ENCODE data around the gene SMARCD2.
"Not testable (repeated sequence)": the region's sequence is repeated elsewhere in the genome, so short reads cannot be mapped to it uniquely, and the experiment has no call there.

The SMARCD2 gene

DNA sequence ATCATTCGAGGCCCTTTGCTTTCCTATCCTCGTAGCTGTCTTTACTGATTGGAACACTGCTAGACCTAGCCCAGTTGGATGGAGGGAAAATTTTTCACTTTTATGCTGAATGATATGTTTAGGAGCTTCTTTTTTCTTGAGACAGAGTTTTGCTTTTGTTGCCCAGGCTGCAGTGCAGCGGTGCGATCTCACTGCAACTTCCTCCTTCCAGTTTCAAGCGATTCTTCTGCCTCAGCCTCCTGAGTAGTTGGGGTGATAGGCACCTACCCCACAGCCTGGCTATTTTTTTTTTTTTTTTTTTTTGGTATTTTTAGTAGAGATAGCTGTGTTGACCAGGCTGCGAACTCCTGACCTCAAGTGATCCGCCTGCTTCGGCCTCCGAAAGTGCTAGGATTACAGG is 32.5 kb downstream of the SMARCD2 start:
- H3K4me3 ChIP-seq (ENCODE audit: low read depth, low read length), result no peak overlapping the region
- DNase-seq (ENCODE audit: low read depth), result no peak
- TF ChIP-seq POLR2A (IDR thresholded peaks at IDR 0.05; ENCODE audit: extremely low read depth, insufficient read length) (no peak), MYC (IDR thresholded peaks at IDR 0.05; ENCODE audit: low read depth, low read length) (no peak)
- TF ChIP-seq, protein P1, sequence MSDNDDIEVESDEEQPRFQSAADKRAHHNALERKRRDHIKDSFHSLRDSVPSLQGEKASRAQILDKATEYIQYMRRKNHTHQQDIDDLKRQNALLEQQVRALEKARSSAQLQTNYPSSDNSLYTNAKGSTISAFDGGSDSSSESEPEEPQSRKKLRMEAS (IDR thresholded peaks at IDR 0.05; ENCODE audit: low read depth, low read length), result no peak
- TF ChIP-seq, protein P2, sequence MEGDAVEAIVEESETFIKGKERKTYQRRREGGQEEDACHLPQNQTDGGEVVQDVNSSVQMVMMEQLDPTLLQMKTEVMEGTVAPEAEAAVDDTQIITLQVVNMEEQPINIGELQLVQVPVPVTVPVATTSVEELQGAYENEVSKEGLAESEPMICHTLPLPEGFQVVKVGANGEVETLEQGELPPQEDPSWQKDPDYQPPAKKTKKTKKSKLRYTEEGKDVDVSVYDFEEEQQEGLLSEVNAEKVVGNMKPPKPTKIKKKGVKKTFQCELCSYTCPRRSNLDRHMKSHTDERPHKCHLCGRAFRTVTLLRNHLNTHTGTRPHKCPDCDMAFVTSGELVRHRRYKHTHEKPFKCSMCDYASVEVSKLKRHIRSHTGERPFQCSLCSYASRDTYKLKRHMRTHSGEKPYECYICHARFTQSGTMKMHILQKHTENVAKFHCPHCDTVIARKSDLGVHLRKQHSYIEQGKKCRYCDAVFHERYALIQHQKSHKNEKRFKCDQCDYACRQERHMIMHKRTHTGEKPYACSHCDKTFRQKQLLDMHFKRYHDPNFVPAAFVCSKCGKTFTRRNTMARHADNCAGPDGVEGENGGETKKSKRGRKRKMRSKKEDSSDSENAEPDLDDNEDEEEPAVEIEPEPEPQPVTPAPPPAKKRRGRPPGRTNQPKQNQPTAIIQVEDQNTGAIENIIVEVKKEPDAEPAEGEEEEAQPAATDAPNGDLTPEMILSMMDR (IDR thresholded peaks at IDR 0.05; ENCODE audit: low read depth, low read length), result no peak

DNA sequence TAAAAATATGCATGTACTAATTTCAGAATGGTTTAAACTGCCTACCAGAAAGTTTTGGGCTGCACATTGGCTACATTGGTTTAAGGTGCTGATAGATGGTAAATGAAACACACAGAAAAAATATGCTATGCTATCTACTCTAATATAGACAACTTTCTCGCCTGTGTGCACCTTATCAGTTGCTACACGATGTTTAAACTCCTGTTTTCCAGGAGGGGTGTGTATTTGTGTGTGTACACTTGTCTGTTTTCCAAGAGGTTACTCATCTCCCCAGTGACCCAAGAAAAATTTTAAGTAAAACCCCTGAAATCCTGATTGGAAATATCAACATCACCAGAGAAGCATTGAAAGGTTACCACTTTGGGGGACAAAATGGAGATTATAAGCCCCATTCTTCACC is 36.9 kb downstream of the SMARCD2 start:
- DNase-seq (ENCODE audit: low read depth), result no peak
- H3K4me3 ChIP-seq (ENCODE audit: low read depth, low read length), result no peak overlapping the region
- TF ChIP-seq MYC (IDR thresholded peaks at IDR 0.05; ENCODE audit: low read depth, low read length) (no peak), POLR2A (IDR thresholded peaks at IDR 0.05; ENCODE audit: extremely low read depth, insufficient read length) (no peak)
- TF ChIP-seq, protein P1 (IDR thresholded peaks at IDR 0.05; ENCODE audit: low read depth, low read length), result no peak
- TF ChIP-seq, protein P2 (IDR thresholded peaks at IDR 0.05; ENCODE audit: low read depth, low read length), result no peak

DNA sequence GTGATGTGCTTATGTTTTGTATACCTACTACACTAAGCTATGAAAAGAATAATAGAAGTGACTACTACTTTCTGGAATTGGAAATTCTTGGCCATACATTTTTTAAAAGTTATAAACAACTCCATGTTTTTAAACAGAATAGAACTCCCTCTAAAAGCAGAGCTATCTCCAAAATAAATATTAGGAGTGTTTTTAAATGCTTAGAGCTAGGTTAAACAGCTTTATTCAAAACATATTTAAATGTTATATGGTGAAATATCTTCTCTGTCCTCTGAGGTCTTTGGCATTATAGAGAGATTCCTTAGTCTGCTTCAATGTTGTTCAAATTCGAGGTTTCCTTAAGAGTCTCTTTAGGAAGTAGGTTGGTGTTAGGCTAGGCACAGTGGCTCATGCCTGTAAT is 38.2 kb downstream of the SMARCD2 start:
- TF ChIP-seq MYC (IDR thresholded peaks at IDR 0.05; ENCODE audit: low read depth, low read length) (no peak), POLR2A (IDR thresholded peaks at IDR 0.05; ENCODE audit: extremely low read depth, insufficient read length) (no peak)
- TF ChIP-seq, protein P2 (IDR thresholded peaks at IDR 0.05; ENCODE audit: low read depth, low read length), result no peak
- TF ChIP-seq, protein P1 (IDR thresholded peaks at IDR 0.05; ENCODE audit: low read depth, low read length), result no peak
- no peak for DNase-seq (ENCODE audit: low read depth)
- H3K4me3 ChIP-seq (ENCODE audit: low read depth, low read length), result no peak overlapping the region

DNA sequence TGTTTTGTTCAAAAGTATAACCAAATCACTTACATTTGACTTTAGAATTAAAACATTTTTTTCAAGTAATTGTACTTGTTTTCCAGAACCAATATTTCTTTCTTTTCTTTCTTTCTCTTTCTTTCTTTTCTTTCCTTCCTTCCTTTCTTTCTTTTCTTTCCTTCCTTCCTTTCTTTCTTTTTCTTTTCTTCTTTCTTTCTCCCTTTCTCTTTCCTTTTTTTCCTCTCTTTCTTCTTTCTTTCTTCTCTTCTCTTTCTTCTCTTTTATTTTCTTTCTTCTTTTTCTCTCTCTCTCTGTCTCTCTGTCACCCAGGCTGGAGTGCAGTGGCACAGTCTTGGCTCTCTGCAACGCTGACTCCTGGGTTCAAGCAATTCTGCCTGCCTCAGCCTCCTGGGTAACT is 41.7 kb downstream of the SMARCD2 start:
- DNase-seq (ENCODE audit: low read depth), result no peak

DNA sequence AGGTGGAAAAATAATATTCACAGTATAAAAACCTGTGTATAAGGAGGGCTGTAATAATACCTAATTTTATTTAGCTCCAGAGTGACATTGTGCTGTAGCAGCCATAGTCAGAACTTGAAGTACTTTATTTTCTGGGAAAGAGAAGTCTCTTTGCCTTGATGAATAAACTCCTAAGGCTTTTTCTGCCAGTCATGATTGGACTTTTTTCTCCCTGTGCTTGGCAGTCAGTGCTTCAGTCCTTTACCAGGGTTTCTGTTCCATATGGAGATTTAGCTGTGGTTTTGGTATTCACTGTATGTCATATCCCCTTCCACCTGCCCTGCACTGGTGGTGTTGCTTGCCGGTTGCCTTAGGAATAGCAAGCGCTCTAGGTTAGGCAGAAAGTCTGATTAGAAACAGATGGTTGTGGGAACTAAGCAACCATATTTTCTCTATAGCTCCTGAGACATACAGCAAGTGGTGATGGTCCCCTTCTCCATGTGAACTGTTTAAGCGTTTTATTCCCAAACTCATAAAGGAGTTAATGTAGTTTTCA is 43.8 kb downstream of the SMARCD2 start:
- DNase-seq (ENCODE audit: low read depth), result no peak
- TF ChIP-seq, protein P2 (IDR thresholded peaks at IDR 0.05; ENCODE audit: low read depth, low read length), result no peak
- no peak for TF ChIP-seq MYC (IDR thresholded peaks at IDR 0.05; ENCODE audit: low read depth, low read length)
- no peak for TF ChIP-seq POLR2A (IDR thresholded peaks at IDR 0.05; ENCODE audit: extremely low read depth, insufficient read length)
- TF ChIP-seq, protein P1 (IDR thresholded peaks at IDR 0.05; ENCODE audit: low read depth, low read length), result no peak
- no peak overlapping the region for H3K4me3 ChIP-seq (ENCODE audit: low read depth, low read length)

More for the DNA sequence above, 41.7 kb downstream of the SMARCD2 start:
- no peak overlapping the region for H3K4me3 ChIP-seq (ENCODE audit: low read depth, low read length)
- TF ChIP-seq MYC (IDR thresholded peaks at IDR 0.05; ENCODE audit: low read depth, low read length) (no peak), POLR2A (IDR thresholded peaks at IDR 0.05; ENCODE audit: extremely low read depth, insufficient read length) (no peak)
- TF ChIP-seq, protein P1 (IDR thresholded peaks at IDR 0.05; ENCODE audit: low read depth, low read length), result no peak
- TF ChIP-seq, protein P2 (IDR thresholded peaks at IDR 0.05; ENCODE audit: low read depth, low read length), result no peak

DNA sequence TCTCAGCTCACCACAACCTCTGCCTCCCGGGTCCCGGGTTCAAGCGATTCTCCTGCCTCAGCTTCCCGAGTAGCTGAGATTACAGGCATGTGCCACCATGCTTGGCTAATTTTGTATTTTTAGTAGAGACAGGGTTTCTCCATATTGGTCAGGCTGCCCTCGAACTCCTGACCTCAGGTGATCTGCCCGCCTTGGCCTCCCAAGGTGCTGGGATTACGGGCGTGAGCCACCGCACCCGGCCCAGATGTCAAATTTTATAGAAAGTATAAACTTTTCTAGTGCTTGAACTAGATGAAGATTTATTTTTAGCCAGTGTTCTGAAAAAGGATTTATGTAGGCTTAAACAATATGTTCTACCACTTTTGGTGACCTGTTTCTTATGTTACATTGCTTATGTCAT is 46.1 kb downstream of the SMARCD2 start:
- not testable (repeated sequence) for DNase-seq (ENCODE audit: low read depth)

More for the DNA sequence above, 46.1 kb downstream of the SMARCD2 start:
- not testable (repeated sequence) for H3K4me3 ChIP-seq (ENCODE audit: low read depth, low read length)

Measured in NB4 (cell line).